Stimulated activated CD4-positive, alpha-beta T cell treated with anti-CD3 and anti-CD28 coated beads, Interleukin-12 subunit alpha, Interleukin-12 subunit beta, amount 100 ng/mL, for 4 hours (primary cell): ENCODE data around the gene FAM89A.

Experiments
- DNase-seq: peaks from one replicate; pipeline ENCODE4 v3.0.0-alpha.2; 2020

The FAM89A gene

GRCh38 chr1:231040019-231040799 is at the start of gene FAM89A:
TSS of gene FAM89A (minus strand) at chr1:231040254. CDS start at chr1:231040211, 43 bp downstream.
- DNase-seq = peak; percentile 80

- DNase-seq = no peak
Measured at GRCh38 chr1:231084353-231084752, 44.3 kb upstream of the FAM89A start.

DNA sequence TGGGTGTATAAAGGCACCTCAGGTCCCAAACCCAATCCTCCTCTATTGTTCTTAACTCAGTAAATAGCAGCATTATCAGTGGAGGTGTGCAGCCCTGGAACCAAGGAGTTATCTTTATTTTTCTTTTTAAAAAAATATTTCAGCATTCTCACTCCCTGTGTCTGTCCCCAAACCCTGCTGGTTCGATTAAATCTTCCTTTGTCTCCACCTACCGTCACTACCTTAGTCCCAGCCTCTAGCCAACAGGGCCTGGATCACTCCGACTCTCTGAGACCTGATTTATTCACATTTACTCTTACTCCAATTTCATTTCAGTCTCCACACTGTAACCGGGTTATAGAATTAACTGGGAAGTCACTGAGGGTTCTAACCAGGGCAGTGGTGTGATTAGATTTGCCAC is 39.1 kb upstream of the FAM89A start:
- DNase-seq = no peak

GRCh38 chr1:231078250-231078649 is 38.2 kb upstream of the FAM89A start:
- DNase-seq = no peak

GRCh38 chr1:231076802-231077201 is 36.7 kb upstream of the FAM89A start:
- no peak for DNase-seq

DNA sequence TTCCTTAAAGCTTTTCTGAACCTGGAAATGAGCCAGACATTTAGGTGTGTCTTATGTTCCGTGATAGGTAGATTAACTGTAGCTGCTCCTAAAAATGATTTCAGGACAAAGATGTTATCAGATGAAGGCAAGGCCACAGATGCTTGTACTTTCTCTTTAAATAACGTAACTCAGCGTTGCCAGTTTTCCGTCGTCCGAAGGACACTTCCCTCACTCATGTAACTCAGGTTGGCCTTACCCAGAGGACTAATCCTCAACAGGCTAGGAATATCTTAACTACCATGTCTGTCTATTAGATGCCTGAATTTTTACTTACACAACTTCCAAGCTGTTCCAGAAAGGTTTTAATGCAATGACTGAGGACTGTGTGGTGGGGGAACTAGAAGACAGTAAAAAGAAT is 35.4 kb upstream of the FAM89A start:
- DNase-seq = no peak

DNA sequence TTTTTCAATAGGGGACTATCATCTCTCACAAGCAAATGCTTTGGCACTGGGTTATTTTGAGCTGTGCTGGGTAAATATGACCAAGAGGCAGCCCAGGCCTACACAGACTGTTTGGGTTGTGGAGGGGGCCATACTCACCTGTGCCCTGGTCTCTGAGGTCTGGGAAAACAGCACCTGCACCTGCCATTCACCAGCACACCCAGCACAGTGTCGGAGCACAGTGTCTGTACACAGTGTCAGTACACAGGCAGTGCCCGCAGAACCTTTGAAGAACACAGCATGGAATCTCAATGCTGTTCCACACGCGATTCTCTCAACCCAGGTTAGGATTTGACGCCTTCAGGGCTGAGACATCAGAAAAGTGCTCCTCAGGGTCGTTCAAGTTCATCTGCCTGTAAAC is 35.0 kb upstream of the FAM89A start:
- no peak for DNase-seq

GRCh38 chr1:231074046-231074445 is 34.0 kb upstream of the FAM89A start:
- DNase-seq = no peak

DNA sequence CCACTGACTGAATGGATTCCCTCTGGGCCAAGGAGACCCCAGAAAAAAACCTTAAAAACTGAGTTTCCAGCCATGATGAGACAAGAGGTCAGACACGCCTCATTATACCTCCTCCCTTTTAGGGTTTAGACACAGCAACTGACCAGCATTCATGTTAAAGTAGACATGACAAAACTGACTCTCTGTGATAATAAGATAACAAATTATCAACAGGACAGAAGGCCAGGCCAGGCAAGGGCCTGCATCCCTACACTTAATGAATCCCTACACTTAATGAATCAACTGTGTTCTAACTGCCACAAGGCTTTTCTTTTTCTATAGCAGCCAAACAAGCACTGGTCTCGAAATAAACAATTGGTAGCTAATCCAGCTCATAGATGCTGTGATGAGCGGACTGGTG is 33.3 kb upstream of the FAM89A start:
- DNase-seq = no peak

- DNase-seq = no peak
Measured at GRCh38 chr1:231072502-231073094, 32.5 kb upstream of the FAM89A start.

DNA sequence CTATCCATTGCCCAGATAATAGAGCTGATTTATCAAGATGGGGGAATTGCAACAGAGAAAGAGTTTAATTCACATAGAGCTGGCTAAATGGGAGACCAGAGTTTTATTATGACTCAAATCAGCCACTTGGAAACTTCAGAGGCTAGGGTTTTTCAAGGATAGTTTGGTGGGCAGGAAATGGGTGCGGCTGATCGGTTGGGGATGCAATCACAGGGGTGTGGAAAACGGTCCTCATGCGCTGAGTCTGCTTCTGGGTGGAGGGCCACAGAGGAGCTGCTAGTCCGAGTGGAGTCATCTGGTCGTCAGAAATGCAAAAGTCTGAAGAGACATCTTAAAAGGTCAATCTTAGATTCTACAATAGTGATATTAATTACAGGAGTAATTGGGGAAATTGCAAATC is 32.0 kb upstream of the FAM89A start:
- no peak for DNase-seq

DNA sequence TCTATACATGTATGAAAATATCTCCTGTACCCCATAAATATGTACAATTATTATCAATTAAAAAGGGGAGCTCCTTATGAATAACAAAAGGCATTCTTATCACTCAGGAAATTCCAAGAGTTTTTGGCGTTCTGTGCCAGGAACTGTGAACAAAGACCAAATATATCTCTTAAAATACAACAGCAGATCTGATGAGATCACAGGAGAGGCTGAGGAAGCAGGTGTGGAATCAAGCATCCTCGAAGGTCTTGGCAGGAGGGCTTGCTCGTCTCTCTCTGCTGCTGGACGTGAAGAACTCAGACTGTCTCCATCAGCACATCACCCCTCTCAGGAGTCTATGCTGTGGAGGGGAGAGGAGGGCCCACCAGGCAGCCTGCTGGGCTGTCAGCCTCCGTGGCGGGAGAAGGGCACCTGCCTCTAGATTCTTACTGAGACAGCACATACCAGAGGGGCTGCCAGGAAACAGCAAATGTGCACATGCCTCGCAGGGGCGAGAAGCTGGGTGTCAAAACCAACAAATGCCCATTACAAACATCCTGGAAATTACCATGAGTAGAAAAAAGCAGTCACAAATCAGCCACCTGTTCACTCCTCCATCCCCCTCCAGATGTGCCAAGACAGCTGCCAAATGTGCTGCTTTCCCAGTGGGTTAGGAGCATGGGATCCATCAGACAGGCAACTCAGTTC is 30.8 kb upstream of the FAM89A start:
- DNase-seq = no peak

- DNase-seq = no peak
Measured at GRCh38 chr1:231069333-231069732, 29.3 kb upstream of the FAM89A start.

DNA sequence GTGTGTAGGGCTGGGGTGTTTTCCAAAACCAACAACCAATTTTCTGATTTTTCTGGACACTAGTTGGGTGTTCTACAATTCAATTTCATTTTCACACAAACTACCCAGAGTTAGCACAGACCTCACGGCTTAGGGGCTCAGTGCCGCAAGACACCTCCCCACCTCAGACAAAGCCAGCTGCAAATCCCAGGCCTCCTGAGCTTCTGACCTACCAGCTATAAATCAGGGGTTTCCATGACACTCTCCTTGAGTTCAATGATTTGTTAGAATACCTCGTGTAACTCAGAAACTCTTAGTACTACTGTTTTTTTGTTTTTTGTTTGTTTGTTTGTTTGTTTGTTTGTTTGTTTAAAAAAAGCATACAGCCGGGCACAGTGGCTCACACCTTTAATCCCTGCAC is 28.7 kb upstream of the FAM89A start:
- no peak for DNase-seq

- DNase-seq = no peak
Measured at GRCh38 chr1:231065510-231066241, 25.6 kb upstream of the FAM89A start.

DNA sequence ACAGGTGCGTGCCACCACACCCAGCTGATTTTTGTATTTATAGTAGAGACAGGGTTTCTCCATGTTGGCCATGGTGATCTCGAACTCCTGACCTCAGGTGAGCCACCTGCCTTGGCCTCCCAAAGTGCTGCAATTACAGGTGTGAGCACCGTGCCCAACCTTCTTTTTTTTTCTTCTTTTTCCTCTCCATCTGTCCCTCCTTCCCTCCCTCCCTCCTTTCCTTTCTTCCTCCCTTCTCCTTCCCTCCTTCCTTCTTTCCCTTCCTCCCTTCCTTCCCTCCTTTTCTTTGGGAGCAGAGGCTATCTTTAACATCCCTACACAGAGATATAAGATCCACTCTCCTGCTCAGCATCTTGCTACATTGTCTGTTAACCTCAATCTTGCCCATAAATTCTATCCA is 24.4 kb upstream of the FAM89A start:
- DNase-seq = no peak

GRCh38 chr1:231063331-231063730 is 23.3 kb upstream of the FAM89A start:
- no peak for DNase-seq

DNA sequence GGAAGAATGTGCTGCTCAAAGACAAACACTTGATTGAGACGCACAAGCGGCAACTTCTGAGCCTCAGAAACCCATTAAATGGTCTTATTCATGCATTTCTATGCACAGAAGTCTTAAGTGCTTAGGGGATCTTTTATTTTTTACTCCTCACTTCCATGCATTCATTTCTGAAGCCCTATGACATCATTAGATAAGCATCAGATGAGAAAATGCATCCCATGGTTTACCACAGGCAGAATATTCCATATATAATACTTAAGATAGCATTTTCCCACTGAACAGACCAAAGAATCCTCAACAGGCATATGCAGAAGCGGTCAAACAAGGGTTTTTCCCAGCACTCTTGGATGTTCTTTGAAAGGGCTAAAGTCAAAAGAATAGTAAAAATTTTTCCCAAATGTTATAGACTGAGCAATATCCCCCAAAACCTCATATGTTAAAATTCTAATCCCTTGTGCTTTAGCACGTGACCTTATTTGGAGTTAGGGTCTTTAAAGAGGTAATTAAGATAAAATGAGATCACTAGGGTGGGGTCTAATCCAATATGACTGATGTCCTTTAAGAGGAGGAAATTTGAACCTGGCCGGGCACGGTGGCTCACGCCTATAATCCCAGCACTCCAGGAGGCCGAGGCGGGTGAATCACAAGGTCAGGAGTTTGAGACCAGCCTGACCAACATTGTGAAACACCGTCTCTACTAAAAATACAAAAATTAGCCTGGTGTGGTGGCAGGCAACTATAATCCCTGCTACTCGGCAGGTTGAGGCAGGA is 22.6 kb upstream of the FAM89A start:
- DNase-seq = no peak

DNA sequence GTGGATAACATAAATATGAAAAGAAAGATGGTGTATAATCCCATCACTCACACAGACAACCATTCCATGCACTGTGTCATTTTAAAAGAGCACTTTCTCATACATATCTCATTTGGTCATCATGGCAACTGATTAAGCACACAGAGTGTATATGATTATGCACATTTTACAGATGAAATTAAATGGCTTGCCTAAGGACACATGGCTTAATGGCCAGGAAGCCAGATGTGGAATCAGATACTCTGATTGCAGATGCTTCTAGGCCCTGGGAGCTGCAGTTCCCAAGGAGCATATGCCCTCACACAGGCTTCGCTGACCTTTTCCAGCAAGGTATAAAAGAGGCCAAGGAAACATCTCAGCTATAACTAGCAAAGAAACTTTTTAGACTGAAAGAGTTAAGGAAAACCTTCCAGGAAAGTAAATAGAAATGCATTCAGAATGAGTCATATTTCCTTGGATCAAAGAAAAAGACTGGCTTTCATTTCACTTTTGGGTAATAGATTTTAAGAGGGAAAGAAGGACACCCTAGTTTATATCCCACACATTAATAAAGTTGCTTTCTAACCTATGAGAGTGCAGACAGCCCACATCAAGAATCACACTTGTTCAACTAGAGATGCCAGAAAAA is 19.6 kb upstream of the FAM89A start:
- no peak for DNase-seq

DNA sequence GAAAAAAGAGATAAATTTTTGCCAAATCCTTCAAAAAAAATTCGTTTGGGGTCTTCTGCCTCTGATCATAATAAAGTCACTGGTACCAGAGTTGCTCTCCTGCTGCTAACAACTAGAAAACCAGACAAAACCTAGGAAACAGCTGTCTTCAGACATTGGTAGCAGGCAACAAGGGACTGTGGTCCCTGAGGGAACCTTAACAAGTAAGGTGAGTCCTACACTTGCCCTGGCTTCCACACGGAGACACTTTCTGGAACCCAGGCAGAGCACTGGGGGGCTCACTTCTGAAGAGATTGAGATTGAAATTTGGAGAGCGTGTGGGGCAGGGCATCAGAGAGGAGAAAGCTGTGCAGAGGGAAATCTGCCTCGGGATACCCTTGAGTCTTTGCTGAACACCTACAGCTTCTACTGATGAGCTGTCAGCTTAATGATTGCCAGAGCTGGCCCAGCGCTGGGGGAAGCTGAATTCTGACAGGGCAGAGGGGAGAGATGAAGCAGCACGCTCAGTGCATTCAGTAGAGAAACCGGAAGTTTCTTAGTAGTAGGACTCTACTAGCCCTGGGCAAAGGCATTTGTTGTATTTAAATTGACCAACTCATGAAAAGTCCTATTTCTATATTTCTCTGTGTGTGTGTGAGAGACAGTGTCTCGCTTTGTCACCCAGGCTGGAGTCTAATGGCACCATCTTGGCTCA is 18.5 kb upstream of the FAM89A start:
- no peak for DNase-seq

GRCh38 chr1:231057410-231057809 is 17.4 kb upstream of the FAM89A start:
- DNase-seq = no peak

GRCh38 chr1:231055271-231055670 is 15.2 kb upstream of the FAM89A start:
- no peak for DNase-seq
